CD1c-positive myeloid dendritic cell (primary cell): Measurements from ENCODE around the gene GARS1.

ENCODE experiments used
- DNase-seq: peaks from one replicate; pipeline ENCODE4 v3.0.0-alpha.2; 2016; ENCODE audit errors: extremely low spot score

GARS1 gene

DNA sequence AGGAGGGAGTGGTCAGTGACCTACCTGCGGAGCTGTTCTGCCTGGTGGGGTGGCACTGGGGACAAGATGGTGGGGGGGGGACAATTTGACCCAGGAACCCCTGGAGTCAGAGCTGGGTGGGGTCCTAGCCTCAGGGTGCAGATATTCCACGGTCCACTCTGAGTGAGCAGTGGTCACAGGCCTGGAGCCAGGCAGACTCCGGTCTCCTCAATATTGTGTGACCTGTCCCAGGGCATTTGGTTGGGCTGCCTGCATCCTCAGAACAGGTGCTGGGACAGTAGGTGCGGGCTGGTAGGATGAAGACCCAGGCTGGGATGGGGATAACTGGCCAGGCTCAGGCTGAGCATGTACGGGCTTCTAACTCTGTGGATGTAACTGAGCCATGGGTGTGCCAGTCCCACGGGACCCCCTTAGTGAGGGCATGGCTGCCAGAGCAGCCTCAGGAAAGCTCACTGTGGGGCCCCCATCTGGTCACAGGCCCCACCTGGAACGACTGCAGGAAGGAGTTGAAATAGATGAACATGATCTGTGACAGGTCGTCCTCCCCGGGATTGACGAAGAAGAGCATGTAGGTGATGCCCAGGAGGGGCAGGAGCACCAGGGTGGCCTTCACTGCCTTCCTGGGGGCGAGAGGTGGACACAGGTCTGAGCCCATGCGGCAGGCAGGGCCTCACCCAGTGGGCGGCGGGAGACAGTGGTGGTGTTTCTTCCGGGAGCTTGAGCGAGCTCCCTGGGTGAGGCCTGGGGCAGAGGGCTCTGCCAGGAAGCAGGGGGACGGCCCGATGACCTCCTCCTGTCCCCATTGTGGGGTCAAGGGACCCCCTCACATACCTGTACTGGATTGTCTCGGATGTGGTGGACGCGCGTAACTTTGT lies 60.7 kb downstream of the GARS1 start:
- no peak for DNase-seq

DNA sequence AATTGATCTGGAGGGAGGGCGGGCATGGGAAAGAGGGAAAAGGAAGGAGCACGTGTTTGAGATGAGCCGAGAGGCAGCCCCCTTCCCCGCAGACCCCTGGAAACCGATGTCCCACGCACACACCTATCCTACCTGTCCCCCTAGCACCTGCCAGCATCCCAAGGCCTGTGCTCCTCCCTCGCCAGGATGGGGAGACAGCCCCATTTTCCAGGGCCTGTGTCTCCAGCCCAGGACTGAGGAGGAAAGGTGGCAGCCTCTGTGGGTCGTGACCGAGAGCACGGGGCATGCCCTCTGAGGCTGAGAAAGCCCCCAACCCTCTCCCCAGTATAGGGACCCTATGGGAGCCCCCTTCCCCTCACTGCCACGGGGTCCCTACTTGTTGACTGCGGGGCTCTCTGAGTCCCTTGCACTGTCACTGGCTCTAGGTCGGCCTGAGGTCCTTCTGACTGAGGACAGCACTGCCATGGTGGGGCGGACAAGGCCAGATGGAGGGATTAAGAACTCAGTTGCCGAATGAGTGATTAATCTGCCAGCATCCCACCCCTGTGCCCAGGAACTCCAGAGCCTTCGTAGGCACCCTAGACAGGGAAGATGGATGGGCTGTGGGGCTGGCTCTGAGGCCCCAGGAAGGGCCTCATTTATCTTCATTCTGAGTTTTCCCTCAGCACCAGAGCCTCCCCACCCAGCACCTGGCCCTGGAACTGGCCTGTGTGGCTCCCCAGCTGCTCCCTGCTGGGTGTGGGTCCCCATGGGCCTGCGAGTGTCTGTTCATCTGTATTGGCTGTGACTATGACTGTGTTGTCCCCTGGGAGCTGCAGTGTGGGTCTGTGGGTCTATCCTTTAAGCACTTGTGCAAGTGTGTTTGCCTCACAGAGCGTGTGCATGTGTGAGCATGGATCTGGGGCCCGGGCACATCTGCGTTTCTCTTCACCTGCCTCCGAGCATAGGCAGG lies 61.6 kb downstream of the GARS1 start:
- DNase-seq: no peak

DNA sequence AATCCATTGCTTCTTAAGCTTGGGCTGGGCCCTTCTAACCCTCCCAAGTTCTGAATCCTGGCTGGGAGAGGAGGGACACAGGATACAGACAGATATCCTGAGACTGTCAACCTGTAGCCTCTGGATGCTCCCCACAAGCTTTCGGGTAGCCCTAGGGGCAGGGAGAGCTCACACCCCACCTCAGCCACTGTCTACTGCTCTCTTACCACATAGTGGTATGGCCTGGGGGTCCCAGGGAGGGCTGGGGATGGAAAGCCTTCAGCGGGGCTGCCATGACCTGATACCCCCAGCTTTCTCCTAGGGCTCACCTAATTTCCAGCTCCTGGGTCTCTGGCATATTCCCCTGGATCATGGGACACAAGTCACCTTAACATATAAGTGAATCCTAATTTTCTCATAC lies 62.5 kb downstream of the GARS1 start:
- no peak for DNase-seq

DNA sequence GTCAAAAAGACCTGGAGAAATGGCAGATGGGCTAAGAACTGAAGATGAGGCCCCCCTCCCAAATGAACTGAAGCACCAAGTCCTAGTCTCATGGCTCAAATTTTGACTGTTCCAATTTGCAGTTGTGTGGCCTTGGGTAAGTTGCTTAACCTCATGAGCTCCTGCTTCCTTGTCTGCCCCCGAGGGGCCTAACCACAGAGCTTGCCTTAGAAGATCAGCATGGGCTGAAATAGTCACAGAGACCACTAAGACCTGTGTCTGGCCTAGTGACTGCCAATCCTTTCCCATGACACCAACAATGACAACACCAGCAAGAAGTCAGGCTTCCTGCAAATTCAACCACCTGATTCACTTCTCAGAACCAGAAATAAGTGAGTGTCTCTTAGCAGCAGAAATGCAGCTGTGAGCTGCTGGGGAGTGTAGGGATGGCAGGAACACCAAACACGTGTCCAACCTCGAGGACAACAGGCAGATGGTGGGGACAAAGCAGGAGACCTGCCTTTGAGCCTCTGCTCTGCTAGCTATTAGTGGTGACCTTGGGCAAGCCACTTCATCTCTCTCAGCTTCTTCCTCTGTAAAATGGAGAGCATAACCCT lies 63.9 kb downstream of the GARS1 start:
- no peak for DNase-seq

DNA sequence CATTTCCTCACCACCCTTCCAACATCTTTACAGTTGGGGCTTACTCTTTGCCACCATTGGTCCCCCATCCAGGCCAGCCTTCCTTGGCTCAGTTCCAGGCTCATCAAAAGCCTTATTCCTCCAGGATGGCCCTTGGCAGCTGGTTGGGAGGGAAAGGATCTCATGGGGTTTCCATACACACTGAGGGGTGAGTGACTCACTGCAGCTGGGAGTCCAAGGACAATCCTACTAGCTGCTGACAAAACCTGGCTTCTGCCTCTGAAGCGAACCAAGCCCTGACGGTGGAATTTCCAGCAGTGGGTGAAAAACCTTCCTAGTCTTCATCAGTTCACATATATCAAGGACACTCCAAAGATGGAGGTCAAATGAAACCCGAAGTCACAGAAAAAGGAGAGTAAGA lies 64.6 kb downstream of the GARS1 start:
- no peak for DNase-seq

DNA sequence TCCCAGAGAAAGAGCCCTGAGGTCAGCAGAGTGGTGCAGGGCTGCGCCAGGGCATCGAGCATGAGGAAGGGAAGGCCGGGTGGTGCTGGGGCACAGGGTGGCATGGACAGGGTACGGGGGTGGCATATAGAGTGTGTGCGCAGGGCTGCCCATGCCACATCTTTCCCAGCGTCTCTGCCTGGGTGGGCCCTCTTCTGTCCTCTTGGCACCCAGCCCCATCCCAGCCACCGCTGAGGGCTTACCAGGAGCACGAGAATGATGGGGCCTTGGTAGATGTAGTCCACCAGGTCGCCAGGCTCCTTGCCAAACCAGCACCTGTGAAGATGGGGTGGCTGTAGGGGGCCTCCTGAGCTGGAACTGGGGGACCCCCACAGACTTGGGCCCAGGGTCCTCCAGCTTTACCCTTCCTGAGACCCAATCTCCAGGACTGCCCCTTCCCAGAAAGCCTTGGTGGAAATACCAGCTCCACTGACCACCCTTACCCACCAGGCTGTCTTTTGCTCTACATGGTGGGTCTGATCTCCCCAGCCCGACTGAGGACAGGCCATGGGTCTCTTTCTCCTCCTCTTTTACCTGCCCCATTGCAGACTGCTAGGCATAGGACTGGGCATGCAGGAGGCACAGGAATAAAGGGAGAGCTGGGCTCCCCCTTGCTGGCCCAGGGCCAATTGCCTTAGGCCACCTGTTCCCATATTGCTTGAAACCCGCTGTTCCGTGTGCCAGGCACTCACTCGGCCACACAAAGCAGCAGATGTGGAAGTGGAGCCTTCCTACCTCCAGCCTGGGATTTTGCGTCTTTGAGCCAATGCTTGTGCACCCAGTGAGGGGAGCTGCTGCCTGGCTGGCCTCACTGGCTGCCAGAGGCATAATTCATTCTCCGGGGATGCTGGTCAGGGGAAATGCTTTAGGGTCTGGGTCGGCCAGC lies 65.9 kb downstream of the GARS1 start:
- no peak for DNase-seq

DNA sequence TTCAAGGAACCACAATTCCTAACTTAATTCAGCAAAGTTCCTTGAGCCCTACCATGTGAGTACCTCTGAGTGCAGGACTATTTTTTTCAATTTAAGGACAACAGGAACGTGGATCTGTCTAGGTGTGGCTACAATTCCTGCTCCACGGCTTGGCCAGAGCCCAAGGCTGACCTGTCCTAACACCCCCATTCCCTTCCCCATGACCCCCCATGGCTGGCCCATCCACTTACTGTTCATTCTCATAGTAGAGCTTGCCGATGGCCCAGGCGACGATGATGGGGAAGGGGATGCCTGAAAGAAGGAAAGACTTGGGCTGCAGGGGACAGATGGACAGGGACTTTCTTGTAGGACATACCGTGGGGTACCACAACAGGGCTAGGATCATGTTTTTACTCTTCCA lies 67.2 kb downstream of the GARS1 start:
- DNase-seq: no peak

DNA sequence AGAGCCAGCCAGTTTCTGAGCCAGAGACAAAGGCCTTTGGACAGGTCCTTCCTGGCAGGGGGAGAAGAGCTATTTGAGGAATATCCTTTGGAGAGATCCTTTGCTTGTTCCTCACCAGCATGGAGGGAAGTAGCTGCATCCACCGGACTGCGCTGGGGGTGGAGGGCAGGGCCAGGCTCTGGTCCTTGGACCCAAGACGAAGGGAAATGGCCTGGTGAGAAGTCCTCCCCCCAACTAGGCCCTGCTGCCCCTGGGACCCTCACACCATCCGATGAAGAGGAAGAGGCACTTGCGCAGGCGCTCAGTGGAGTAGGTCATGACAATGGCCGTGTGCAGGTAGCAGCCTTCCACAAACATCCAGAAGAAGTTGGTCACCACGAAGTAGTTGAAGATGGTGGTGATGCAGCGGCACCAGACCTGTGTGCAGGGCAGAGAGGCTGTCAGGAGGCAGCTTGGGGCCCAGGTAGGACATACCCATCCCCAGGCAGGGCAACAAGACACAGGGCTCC lies 67.8 kb downstream of the GARS1 start:
- DNase-seq: no peak

DNA sequence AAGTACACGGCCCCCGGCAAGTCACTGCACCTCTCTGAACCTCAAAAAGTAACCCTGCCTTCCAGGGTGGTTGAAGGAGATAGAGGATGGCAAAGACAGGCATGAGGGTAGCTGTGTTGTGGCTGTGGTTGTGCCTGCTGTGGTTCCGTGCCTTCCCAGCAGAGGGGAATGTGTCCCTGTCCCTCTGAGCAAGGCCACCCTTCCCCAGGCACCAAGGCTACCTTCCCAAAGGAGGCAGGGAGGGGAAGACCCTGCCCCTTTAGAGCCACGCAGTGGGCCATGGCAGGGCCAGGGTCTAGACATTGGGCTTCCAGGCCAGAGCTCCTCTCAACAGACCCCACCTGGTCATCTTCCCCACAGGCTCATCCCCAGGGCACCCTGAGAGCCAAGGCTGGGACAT lies 68.7 kb downstream of the GARS1 start:
- DNase-seq: no peak

DNA sequence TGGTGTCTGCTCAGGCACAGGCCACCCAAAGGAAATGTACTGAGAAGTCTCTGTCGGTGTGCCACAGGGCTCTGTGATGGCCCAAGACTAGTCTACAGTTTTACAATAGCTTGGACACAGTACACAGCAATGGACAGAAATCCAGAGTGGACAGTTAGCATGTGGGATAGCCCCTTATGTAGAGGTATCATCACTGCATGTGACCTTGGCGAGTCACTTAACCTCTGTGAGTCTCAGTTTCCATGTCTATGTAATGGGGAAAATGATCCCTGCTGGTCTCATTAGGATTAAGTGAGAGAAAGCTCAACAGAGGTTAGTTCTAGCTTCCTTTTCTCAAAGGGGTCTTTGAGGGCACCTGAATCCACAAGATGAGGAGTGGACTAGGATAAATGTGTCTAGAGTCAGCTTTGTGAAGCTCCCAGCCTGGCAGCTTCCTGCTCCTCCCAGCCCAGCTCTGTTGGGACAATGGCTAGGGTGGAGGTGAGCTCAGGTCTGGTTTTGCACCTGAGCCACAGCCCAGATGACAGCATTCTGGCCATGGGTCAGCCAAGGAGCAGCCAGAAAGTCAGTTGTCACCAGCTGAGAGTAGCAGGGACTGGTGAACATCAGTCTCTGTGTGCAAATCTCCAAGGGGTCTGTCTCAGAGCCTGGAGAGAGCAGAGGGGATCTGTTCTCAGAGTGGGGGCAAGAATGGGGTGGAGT lies 69.7 kb downstream of the GARS1 start:
- no peak for DNase-seq

DNA sequence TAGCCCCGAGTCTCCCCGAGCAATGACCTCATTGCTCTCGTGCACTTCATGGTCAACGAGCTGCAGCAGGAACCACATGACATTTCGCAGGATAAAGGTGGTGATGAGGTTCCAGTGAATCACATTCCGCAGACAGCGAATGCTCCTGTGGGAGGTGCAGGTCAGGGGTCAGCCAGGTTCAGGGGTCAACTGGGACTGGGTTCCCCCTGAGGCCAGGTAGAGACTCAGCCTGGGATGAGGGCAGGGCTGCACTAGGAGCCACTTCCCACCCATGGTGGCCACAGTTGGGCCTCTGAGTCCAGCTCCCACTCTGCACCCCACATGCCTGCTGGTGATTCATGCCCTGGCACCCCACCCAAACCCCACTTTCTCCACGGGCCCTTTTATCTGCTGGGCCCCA lies 70.4 kb downstream of the GARS1 start:
- no peak for DNase-seq

DNA sequence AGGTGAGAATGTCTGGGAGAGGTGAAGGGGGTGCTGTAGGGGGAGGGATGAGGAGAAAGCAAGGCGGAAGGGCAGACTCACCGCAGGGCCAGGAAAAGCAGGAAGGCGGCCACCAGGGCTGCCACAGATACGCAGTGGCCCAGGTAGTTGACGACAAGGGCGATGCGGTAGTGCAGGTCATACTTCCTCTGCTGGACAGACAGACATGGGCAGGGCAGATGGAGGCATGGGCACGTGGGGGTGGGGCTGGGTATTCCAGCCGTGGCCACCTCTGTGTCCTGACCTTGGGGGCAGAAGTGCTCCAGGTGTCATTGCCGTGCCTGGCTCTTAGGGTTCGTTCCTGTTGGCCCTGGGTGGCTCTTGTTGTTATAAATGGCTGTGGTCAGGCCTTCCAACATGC lies 70.8 kb downstream of the GARS1 start:
- DNase-seq: no peak

DNA sequence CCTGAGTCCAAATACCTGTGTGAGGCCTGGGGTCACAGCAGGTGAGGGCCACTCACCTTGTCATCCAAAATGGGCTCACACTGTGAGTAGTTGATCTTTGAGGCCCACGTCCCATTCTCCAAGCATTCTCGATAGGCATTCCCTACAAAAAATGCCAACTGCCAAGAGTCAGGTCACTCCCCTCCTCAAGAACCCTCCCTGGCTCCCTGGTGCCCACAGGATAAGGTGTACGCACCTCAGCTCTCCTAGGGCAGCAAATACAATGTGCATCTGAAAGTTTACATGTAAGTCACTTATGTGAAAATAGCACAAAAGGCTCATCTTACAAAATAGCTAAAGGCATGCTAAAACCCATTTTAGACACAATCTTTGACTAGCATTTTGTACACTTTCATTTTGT lies 72.5 kb downstream of the GARS1 start:
- DNase-seq: no peak

DNA sequence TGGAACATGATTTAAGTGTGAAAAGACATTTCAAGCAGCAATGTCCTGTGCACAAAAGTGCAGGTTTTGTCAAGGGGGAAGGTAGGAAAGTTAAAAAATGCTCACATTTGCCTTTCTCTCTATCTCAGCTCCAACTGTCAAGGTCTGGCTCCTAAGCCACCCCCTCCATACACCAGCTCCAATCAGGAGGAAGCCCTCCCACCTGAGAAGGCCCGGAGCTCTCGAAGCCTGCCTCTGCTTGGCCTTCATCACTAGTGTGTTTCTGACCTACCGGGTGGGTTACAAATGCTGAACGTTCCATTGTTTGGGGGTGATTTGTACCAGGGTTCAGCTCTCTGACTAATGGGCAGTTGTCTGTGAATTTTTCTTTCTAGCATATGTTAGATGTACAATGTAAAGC lies 73.4 kb downstream of the GARS1 start:
- DNase-seq: no peak

DNA sequence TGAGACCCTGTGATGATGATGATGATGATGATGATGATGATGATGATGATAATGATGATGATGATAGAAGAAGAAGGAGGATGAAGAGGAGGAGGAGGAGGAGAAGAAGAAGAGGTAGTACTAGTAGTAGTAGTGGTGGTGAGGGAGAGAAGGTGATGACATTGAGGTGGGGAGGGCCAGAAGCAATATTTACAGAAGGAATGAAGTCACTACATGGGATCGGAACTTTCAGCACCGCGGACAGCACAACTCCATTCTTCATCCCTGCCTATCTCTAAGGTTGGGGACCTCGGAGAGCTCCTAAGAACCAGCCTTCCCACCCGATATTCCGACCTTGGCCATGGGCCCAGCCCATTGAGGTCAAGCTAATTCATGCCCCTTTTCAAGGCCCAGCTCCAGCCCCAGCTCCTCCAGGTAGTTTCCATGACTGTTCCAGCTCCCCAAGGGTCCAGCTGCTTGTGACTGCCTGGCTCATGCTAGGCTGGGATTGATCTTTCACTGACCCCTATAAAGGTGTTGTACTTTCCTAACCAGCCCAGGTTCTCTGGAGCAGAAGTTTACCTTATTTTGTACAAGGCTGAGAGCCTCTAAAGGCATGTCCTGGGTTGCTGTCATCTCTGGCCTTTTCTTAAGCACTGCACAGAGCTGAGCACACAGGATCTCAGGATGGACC lies 77.3 kb downstream of the GARS1 start:
- DNase-seq: peak; percentile 32

DNA sequence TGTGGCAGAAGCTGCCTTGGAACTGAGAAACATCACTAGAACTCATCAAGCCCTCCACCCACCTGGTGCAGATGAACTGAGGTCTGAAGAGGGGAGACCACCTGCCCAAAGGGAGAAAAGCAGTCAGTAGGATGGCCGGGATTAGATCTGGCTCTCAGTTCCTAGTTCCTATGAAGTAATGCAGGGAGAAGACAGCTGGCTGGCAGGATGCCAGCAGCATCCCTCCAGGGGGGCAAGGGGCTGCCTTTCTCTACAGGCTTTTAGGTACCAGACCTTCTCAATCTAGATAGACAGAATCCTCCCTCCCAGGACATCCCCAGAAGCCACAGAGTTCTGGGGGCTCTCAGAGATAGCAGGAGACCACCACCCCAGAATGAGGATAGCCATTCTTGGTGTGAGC lies 79.7 kb downstream of the GARS1 start:
- DNase-seq: no peak

DNA sequence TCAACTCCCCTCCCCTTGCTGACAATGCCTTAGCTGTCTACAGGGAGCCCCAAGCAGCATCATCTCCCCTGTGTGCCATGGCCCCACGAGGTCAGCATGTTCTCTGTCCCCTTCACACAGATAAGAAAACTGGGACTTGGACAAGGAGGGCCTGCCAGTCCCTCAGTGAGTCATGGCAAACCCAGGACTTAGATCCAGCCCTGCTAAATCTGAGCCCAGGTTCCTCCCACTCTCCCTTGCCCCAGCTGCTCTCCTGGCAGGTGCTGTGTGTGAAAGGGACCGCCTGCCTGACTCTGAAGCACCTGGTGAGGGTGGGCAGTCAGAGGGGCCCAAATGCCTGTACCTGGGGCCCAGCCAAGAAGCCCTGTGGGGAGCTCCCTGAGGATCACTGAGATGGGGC lies 80.2 kb downstream of the GARS1 start:
- no peak for DNase-seq

DNA sequence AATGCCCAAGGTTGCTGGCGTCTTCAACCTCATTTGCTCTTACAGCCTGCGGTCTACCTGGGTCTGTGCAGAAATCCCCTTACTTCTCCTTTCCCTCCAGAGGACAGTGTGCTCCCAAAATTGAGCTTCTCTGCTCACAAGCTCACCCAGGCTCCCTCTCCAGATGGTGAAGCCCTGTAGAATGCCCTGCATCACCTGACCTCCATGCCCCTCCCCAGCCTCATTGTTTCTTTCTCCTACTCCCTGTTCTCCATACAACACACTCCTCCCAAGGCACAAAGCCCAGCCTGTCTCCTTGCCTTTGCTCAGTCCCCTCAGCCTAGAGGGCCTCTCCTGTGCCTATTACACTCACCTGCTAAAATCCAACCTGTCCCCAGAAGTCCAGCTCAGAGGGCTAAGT lies 84.1 kb downstream of the GARS1 start:
- DNase-seq: no peak

DNA sequence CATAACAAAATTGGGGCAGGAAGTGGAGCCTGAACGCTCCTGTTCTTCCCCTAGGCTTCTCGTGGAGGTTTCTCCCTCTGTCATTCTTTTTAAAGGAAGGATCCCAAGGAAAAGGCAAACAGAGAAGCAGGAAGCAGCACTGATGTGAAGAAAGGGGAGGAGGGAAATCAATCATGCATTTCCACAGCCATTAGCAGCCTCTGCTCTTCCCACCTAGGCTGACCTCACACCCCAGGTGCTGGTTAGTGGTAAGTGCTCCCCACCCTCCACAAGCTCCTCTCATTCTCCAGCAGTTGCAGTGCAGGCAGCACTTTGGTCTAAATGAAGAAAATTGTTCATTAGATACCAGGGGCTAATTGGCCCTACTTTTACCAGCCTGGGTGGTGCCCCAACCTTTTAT lies 85.0 kb downstream of the GARS1 start:
- DNase-seq: no peak

DNA sequence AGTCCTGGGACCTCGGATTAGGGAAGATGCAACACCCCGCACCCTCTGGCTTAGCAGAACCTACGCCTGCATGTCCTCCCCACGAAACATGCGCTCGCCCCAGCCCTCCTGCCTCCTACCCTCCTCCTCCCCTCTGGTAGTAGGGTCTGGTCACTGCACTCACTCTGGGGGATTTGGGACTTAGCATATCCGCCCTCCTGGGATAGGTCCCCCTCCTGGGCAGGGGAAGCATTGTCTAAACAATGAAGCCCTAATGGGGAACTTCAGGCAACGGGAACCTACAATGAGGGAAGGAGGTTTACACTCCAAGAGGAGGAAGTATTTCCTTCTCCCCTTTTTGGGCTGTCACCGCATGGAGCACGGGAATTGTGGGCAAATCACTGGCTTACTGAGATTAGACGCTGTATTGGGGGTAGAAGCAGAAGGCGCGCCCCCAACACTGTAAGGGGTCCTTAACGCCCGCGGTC lies 86.7 kb downstream of the GARS1 start:
- peak; percentile 12 for DNase-seq
